HEK293 (cell line): ENCODE results near the gene ACSM6.

Experiments used
- CTCF ChIP-seq: fragments of 450-650 bp; formaldehyde crosslinking; IDR thresholded peaks from 2 replicates; pipeline ENCODE4 v1.5.1; 2016; ENCODE audit warnings: missing biosample characterization, missing genetic modification characterization
- YY1 ChIP-seq: fragments of 450-650 bp; formaldehyde crosslinking; IDR thresholded peaks from 2 replicates; pipeline ENCODE4 v1.5.1; 2018; ENCODE audit warnings: missing biosample characterization, missing genetic modification characterization
- ZNF341 ChIP-seq: fragments of 450-650 bp; formaldehyde crosslinking; IDR thresholded peaks from 2 replicates; pipeline ENCODE4; 2016; ENCODE audit warnings: low read depth, missing biosample characterization, missing genetic modification characterization
- ZNF558 ChIP-seq: fragments of 450-650 bp; formaldehyde crosslinking; IDR thresholded peaks from 2 replicates; pipeline ENCODE4 v1.5.1; 2016; ENCODE audit warnings: missing biosample characterization, missing genetic modification characterization

GRCh38 chr10:95247881-95248583, 54.0 kb downstream of the ACSM6 start:
- TF ChIP-seq ZNF341 (tag by site-specific recombination), result no peak
- TF ChIP-seq ZNF558 (tag by site-specific recombination), result no peak
- no peak for TF ChIP-seq CTCF (tag by site-specific recombination)
- no peak for TF ChIP-seq YY1 (tag by site-specific recombination)
